Activated T-cell treated with anti-CD3 and anti-CD28 coated beads for 48 hours (primary cell): ENCODE measurements around the gene NFU1.
A peak's percentile ranks its signal among the peaks of the same experiment; 100 is the strongest.
"Not testable (repeated sequence)": the region's sequence is repeated elsewhere in the genome, so short reads cannot be mapped to it uniquely, and the experiment has no call there.

Source experiments
- DNase-seq: peaks from one replicate; pipeline ENCODE4 v3.0.0-alpha.2; 2020; ENCODE audit warnings: low read depth

NFU1 gene

GRCh38 chr2:69387770-69388481 is 49.3 kb downstream of the NFU1 start:
- DNase-seq, result no peak

DNA sequence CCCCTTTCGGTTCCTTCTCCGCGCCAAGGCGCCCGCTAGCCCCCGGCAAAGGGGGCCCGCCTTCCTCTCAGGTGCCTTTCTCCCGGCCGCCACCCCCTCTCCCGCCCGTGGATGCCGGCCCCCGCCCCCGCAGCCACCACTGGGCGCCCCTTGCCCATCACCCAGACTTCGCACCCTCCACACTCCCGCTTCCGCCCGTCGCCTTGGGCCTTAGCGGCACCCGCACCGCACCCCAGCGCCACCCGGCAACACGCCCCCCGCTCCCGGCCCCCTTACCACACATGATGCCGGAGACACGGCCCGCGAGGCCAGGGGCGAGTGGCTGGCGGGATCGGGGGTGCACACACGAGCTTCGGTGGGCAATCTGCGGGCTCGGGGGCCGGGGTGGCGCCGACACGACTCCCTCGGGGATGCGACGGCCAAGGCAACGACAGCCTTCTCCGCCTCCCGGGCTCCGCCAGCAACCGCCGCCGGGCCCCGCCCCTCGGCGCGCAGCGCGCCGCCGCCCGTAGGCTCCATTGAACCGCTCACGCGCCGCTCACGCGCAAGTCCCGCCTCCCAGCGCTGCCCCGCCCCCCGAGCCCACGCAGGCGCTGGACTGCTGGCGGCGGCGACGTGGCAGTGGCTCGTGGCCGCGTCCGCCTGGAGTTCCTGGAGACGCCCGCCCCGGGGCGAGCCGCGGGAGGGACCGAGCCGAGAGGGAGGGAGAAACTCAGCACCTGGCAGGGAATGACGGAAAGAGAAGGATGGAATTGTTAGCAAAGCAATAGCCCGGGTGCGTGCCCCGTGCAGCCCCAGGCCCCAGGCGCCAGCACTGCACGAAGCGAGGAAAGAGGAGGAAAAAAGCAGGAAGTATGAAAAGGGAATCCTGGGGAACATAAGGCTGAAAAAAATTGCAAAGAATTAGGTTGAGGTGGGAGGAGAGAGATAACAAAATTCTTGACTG is 50.2 kb downstream of the NFU1 start, which contains the start of gene GFPT1:
Gene GFPT1 (minus strand): TSS at position 439 of the 946 bp plus-strand sequence. CDS start 156 bp downstream, at position 283.
- DNase-seq, result peak; percentile 96

DNA sequence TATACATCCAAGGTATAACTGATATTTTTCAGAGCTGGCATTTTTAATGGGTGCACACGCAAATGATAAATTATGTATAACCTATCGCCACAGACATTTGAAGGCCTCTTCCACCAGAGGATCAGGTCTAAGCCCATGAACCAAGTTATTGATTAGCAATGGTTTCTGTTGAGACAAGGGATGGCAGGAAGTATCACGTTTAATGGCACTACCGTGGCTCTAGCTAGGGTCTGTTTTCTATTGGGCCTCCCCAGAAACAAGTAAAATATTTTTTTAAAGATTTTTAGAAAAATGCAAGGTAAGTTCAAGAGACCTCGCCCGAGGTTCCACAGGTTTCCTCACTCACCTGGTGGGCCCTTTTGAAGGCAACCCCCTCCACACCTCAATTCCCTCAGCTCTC is 50.9 kb downstream of the NFU1 start:
- no peak for DNase-seq

GRCh38 chr2:69385443-69386151 is 51.6 kb downstream of the NFU1 start:
- no peak for DNase-seq

DNA sequence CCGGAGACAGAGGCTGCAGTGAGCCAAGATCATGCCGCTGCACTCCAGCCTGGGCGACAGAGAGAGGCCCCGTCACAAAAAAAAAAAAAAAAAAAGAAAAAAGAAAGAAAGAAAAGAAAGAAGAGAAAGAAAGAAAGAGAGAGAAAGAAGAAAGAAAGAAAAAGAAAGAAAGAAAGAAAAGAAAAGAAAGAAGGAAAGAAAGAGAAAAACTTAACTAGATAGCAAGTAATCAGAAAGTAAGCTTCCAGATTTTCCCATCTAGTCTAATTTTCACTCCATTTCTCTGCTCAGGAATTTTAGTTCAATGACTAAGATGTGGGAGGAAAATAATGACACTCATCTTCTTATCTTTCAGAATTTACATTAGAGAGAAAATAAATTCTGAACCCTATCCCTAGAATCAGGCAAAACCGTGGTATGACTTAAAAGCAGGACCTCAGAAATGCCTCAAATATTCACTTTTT is 52.6 kb downstream of the NFU1 start:
- DNase-seq, result no peak

DNA sequence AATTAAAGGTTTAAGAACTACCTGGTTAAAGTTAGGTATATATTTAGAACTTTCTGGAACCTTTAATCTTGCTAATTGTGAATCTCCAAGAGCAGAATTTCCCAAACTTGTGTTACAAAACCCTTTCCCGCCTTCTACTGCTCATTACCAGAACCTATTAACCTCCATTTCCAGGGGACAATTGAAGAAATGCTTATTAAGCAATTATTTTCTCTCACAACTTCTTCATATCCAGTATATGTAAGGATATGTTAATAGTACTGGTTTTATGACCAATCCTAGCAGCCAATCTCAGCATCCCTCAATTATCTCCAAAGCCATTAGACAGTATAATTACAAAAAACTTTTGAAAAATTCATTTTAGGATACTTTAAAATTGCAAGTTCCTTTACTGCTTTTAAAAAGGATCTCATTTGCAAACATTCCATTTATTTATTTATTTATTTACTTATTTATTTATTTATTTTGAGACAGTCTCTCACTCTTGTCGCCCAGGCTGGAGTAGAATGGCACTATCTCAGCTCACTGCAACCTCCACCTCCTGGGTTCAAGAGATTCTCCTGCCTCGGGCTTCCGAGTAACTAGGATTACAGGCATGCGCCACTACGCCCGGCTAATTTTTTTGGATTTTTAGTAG is 53.9 kb downstream of the NFU1 start:
- DNase-seq, result no peak

GRCh38 chr2:69382547-69382946 is 54.7 kb downstream of the NFU1 start:
- no peak for DNase-seq

DNA sequence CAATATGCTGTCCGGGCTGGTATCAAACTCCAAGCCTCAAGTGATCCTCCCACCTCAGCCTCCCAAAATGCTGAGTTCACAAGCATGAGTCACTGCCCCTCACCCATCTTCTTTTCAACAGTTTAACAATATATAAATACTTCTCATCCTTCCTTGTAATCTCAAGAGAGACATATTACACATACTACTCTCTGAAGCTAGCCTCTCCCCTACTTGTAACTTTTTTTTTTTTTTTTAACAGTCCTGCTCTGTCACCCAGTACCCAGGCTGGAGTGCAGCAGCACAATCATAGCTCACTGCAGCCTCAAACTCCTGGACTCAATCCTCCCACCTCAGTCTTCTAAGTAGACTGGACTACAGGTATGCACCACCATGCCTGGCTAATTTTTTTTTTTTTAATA is 55.9 kb downstream of the NFU1 start:
- no peak for DNase-seq

DNA sequence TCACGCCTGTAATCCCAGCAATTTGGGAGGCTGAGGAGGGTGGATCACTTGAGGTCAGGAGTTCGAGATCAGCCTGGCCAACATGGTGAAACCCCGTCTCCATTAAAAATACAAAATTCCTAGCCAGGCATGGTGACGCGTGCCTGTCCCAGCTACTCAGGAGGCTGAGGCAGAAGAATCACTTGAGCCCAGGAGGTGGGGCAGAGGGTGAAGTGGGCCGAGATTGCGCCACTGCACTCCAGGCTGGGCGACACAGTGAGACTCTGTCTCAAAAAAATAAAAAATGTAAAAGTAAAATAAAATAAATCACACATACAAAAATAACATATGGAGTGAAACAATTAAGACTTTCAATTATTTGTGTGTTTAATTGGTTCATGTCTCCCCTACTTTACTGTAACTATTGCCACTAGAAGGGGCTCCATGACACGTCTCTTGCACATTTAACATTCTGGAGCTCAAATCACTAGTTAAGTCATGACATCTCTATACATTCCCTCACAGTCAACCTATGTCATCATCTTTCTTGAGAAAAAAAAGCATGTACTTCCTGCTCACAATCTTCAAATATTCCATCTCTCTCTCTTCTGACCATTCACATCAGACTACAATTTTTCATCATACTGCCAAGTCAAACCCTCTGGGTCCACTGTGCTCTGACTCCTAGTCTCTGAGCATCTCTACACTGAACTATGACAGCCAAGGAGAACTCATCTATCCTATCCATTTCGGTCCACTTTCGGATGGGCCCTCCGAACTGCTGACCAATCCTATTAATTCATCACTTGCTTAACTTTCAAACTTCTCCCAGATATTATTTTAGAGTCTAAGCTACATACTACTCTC is 56.9 kb downstream of the NFU1 start:
- no peak for DNase-seq

GRCh38 chr2:69376403-69376802 is 60.8 kb downstream of the NFU1 start:
- DNase-seq, result no peak

DNA sequence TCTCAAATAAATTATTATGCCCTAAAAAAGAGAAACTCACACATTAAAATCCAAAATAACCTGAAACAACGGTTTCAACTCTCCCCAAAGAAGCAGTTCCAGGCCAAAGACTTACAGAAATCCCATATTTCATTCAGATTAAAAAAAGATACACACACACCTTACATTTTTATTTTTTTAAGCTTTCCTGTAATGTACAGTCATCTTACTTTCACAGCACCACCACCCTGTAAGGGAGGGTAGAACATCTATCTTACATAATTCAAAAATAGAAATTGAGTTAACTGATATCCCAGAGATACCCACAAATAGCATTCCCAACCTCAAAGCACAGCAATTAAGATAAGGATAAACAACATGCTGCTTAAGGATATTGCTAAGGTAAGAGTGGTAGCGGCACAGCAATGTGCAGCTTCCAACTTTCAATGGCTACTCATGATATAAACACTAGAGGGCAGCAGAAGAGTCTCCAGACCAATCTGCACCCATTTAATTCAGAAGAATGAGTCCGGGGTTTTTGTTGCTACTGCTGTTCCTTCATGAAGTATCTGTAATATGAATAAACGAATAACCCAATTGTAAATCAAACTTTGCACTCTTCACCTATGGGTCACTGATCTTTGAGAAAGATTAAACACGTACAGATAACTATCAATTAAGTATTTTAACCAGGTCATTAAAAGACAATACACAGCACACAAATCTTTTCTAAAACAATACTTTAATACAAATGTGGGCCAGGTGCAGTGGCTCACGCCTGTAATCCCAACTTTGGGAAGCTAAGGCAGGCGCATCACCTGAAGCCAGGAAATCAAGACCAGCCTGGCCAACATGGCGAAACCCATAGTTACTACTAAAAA is 61.5 kb downstream of the NFU1 start:
- DNase-seq, result no peak

DNA sequence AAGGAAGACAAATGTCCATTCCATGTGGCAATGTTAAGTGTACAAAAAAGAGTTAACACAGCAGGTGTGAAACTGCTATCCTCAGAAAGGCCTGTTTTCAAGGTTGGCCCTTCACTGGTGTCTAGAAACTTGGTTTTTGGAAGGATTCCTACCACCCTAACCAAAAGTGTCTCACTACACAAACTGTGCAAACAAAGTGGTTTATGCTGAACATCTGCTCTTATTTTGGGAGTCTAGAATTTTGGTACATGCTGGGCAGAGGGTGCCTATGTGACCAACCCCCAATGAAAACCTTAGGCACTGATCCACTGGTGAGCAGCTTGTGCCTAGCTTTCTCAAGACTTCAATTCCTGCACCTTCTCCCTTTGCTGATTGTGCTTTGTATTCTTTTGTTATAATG is 64.5 kb downstream of the NFU1 start:
- no peak for DNase-seq

- no peak for DNase-seq
Measured at GRCh38 chr2:69369802-69370201, 67.4 kb downstream of the NFU1 start.

DNA sequence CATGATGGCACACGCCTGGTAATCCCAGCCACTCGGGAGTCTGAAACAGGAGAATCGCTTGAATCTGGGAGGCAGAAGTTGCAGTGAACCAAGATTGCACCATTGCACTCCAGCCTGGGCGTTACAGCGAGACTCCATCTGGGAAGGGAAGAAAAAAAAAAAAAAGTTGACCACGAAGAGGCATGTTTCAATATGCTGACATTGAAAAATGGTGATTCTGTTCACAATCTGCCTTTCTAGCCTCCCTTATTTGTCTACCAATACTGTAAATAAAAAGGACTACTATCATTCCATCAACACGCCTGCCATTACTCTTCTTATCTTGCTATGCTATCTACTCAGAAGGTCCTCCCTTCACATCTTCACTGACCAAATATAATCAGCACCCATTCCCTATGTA is 68.6 kb downstream of the NFU1 start:
- no peak for DNase-seq

DNA sequence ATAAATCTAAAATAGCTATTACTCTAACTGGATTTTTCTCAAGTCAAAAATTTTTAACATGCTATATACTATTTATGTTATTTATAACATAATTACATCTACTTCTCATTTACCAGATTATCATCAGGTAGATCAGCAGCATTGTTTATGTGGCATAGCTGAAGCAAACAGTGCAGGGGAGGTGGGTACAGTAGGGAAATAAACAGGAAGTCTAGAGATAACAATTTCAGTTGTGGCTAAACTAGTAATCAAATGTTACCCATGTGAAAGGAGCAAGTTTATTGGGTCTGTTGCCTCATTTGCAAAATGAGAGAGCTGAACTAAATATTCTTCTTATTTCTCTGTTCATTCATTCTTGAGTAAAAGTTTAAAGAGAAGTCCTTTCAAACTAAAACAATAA is 77.9 kb downstream of the NFU1 start:
- no peak for DNase-seq

DNA sequence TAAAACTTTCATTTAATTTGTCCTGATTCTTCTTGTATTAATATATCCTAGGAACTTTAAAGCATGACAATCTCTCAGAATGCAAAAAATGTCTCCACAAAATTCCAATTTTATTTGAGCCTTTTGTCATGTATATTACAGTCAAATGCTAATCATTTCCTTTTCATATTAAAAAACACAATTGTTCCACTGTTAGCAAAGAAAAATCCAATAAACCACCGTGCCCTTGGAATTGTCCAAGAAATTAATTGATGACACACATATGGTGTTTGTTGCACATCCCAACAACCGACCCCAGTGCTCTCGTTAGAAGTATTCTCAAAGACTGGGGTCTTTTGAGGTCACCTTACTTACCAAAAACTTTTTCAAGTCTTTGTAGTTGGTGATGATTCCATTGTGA is 78.3 kb downstream of the NFU1 start:
- no peak for DNase-seq

- DNase-seq, result no peak
Measured at GRCh38 chr2:69356471-69356870, 80.8 kb downstream of the NFU1 start.

DNA sequence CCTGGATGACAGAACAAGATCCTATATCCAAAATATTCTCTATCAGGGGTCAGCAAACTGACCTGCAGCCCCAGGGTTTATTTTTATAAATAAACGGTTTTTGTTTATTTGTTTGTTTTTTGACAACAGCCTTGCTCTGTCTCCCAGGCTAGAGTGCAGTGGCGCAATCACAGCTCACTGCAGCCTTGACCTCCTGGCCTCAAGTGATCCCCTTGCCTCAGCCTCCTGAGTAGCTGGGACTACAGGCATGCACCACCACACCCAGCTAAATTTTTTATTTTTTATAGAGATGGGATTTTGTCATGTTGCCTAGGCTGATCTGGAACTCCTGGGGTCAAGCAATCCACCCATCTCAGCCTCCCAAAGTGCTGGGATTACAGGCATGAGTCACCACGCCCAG is 82.3 kb downstream of the NFU1 start:
- not testable (repeated sequence) for DNase-seq

- DNase-seq, result no peak
Measured at GRCh38 chr2:69353360-69353759, 83.9 kb downstream of the NFU1 start.

DNA sequence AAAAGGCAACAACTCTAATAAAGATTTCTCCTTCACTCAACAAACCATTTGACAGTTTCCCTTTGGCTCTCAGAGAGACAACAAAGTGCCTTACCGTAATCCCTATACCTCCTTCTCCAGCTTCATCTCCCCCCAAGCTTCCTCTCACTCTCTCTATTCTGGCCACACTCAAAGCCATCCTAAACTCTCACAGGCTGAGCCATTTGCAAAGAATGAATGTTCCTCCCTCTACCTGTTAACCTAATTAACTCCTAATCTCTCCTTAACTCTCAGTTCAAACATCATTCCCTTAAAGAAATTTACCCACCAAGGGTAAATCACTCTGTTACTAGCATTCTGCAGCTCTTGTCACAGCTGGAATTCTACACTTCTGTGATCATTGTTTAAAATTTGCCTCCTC is 88.5 kb downstream of the NFU1 start:
- no peak for DNase-seq
